GM12865 (cell line): Measurements from ENCODE around the gene GRHPR.
"Not testable (repeated sequence)": the region's sequence is repeated elsewhere in the genome, so short reads cannot be mapped to it uniquely, and the experiment has no call there.

Experiments used
- DNase-seq: peaks from one replicate; pipeline ENCODE4 v3.0.0; 2010; ENCODE audit warnings: low read depth
- H3K4me3 ChIP-seq: 2 replicates; pipeline ENCODE4 v1.5.1; 2011; ENCODE audit warnings: mild to moderate bottlenecking, low read depth, low read length, control low read depth
- CTCF ChIP-seq: IDR thresholded peaks from 2 replicates; pipeline ENCODE4 v1.5.1; 2011; ENCODE audit warnings: low read length, control low read depth, low read depth, inconsistent platforms; ENCODE audit not compliant: insufficient read depth; ENCODE audit errors: missing control alignments

The GRHPR gene

DNA sequence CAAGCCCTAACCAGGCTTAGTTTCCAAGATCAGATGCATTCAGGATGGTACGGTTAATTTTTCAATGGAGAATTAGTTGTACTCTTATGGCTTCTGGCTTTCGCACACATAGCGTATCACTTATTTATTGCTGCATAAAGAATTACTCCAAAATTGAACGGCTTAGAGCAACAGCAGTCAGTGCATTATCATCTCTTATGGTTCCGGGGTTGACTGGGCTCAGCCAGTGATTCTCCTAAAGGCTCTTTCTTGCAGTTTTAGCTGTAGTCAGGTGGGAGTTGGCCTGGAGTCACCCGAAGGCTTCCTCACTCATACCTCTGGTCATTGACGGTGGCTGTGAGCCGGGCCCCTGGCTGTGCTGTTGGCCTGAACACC, 595 bp upstream of the GRHPR start:
- DNase-seq = no peak
- no peak for TF ChIP-seq CTCF
- peak overlapping the region; percentile 71 for H3K4me3 ChIP-seq

GRCh38 chr9:37423508-37423907, 1.0 kb downstream of the GRHPR start:
- no peak for DNase-seq
- TF ChIP-seq CTCF = no peak
- H3K4me3 ChIP-seq = peak overlapping the region; percentile 71

- DNase-seq = no peak
- H3K4me3 ChIP-seq = no peak overlapping the region
- TF ChIP-seq CTCF = no peak
Observed at GRCh38 chr9:37424204-37424685, 1.7 kb downstream of the GRHPR start.

- no peak for DNase-seq
- no peak for TF ChIP-seq CTCF
- no peak overlapping the region for H3K4me3 ChIP-seq
Observed at GRCh38 chr9:37424686-37425297, 2.3 kb downstream of the GRHPR start.

GRCh38 chr9:37425298-37425752, 2.8 kb downstream of the GRHPR start:
- DNase-seq = no peak
- TF ChIP-seq CTCF = no peak
- no peak overlapping the region for H3K4me3 ChIP-seq

DNA sequence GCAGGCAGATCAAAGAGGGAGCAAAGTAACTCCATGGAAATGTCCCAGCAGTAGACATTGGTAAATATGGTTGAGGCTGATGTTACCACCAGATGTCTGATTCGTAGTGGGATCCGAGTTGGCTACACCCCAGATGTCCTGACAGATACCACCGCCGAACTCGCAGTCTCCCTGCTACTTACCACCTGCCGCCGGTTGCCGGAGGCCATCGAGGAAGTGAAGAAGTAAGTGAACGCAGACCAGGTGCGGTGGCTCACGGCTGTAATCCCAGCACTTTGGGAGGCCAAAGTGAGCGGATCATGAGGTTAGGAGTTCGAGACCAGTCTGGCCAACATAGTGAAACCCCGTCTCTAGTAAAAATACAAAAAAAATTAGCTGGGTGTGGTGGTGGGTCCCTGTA, 3.9 kb downstream of the GRHPR start:
- H3K4me3 ChIP-seq, DNase-seq: not testable (repeated sequence)

- no peak for DNase-seq
- TF ChIP-seq CTCF = no peak
- H3K4me3 ChIP-seq = no peak overlapping the region
Observed at GRCh38 chr9:37426846-37427245, 4.3 kb downstream of the GRHPR start.
